ENCODE measurements around the gene USH1G.

Gene USH1G

DNA sequence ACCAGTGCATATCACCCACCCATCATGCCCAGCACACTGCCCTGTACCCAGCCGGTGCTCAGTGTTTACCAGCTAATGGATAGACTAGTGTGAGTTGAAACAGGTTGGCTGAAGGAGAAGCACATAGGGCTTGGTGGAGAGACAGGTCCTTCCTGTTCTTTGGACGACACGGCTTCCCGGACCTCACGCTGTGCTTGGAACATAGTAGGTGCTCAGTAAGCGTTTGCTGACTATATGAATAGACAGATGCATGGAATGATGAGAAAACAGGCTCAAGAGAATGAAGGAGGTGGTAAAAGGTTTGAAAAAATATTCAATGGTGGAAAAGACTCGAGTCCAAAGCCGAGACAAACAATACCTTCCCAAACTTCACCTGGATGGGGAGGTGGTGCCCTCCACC is 22.8 kb downstream of the USH1G start:
- DNase-seq: no peak

DNA sequence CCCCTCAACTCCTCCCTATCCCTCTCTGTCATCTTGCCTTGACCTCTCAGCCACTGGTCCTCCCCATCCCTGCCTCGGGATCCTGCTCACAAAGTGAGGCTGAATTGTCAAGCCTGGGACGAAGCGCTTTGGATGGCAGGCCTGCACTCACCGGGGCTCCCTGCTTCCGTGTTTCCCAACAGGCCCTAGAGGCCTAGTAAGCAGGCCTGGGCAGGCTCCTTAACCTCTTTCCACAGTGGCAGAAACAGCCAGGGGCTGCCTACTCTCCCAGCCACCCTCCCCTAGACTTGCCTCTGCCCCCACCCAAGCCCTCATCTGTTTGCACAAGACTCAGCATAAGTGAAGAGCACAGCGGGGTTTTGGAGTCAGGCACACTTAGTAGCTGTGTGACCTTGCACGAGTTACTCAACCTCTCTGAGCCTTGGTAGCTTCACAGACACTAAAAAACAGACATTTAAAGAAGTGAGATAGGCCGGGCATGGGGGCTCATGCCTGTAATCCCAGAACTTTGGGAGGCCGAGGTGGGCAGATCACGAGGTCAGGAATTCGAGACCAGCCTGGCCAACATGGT is 24.6 kb downstream of the USH1G start:
- DNase-seq: no peak

DNA sequence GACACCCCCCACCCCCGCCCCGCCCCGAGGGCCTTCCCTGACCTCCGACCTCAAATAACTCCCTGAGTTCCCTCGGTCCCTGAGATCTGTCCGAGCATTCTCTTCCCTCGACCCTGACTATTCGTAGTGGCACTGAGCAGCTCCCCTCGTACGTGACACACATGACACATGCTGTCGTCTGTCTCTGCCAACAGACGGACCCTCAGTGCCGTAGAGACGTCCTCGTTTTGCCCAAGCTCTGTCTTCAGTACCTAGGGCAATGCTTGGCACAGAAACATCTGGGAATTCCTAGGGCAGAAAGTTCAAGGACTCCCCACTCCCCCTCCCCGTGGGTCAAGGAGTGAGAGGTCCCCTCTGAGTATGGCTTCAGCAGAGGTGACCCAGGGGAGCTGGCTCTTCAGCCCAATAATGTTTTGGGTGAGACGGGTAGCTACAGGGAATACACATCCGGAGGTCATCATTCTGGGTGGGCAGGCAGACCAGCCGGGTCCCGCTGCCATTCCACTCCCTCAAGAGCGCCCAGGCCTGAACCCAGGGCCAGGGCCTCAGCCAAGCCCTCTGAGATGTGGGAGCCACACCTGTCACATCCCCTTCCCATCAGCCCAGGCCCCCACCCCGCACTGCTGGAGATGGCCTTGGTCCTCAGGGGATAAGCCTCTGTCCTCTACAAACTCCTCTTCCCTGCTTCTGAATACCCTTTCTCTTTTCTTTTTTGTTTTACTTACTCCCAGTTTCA is 29.0 kb downstream of the USH1G start:
- DNase-seq: no peak

DNA sequence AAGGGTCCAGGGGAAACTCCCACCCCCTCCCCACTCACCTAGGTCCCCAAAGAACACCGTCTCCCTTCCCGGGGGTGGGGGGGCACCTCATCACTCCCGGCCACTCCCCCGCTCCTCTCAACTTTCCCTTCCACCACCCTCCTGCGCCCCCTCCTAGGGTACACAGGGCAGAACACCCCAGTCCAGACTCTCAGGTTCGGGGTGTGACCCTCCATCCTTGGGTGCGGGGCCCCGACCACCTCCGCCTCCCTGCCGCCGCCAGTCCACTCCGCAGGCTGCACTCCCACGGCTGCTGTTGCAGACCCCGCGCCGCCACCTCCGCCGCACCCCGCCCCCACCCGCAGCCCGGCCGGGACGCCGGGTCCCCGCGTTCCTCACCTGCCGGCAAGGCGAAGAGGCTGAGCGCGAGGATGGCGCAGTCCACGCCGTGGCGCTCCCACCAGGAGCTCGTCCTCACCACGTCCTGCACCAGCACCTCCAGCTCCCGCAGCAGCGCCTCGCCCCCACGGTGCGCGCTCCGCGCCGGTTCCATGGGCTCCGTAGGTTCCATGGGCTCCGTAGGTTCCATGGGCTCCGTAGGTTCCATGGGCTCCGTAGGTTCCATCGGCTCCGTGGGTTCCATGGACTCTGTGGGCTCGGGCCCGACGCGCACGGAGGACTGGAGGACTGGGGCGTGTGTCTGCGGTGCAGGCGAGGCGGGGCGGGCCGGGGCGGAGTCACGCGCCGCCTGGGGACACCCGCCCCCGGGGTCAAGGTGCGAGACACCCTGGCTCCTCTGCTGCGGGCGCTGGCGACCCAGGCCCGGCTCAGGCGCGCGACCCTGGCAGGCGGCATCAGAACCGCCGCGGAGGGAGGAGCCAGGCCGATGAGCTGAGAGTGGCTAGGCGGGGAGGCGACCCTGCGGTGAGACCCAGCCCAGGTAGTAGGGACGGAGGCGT is 29.8 kb downstream of the USH1G start, which contains the start of gene FADS6:
TSS of gene FADS6 (minus strand) at position 660 of the 938 bp plus-strand sequence. CDS start at position 622, 38 bp downstream.
- DNase-seq: no peak

DNA sequence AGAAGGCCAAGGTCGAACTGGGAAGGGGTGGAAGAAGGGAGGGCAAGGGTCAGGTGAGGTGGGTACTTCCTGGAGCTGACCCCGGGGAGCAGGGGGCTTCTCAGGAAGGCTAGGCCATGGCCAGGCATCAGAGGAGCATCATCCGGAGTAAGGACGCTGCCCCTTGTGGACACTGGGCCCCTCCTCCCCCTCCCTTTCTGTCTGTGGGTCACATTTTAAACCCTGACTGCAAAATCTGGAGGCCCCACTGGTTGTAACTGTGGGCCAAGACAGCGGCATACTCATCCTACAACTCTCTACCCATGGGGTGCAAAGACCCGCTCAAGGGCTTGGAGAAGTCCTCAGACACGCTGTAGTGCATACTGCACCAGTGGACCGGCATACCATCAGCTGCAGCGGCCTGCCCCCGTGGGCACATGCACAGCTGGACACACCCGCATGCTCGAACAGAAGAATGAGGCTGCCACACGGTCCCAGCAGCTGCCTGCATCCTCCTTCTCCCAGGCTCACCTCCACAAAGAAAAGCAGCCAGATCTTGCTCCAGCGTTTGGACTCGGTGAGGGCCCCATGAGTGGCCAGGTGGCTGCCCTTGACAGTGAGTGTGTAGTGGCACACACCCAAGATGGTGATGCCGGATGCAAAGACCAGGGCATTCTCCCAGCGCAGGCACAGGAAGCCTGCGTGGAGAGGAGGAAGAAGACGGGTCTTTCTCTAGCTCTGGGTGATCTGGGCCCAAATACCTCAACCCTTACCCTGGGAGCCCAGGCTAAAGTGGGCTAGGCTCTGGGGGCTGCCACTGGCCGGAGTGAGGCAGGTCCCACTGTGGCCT is 30.8 kb downstream of the USH1G start:
- DNase-seq: no peak

DNA sequence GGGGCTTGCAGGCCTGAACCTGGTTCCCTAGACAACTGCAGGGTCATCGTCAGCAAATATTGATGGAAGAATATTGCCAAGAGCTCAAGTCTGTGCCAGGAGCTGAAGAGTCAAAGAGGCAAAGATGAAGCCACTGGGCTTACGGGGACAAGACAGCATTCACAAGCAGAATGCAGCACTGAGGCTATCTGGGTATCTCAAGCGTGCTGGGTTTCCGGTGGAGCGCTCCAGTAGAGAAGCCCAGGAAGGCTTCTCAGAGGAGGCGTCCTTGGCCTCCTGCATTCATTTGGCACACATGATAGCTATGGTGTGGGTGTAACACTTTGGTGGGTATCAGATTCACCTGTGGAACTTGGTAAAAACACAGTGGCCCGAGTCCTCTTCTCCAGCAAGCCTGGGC is 32.5 kb downstream of the USH1G start:
- DNase-seq: no peak

DNA sequence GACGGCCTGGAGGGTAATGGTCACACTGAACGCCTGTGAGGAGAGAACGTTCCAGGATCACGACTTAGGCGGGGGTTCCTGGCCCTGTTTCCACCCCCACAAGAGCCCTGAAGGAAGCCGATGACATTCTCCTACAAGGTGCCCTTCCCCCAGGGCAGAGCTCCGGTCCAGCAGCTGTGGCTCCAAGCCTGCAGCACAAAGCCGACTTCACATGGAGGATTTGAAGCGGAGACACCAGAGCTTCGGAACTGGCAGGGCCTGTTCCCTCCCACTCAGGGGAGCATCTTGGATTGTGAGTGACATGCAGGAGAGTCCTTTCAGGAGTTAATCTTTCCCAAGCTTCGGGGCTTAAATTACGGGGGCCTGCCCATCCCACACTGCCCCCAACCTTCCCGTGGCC is 34.6 kb downstream of the USH1G start:
- no peak for DNase-seq

DNA sequence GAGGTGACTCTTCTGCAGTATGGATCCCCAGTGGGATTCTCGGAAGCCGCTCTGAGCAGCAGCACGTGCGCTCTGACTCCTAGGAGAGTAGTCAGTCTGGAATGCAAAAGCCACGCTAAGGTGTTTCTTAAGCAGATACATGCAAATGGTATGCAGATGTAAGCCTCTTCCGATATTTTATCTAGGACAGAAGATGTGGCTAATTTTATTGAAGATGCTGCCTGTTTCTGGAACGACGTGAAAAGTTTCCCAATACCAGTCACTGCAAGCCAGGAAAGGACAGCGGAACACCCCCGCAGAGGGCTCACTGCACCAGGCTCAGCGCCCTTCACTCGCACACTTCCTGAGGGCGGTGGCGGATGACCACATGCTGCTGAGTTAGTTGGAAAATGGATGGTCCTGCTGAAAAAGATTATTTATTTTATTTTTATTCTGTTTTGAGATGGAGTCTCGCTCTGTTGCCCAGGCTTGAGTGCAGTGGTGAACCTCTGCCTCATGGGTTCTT is 39.8 kb downstream of the USH1G start:
- DNase-seq: no peak

DNA sequence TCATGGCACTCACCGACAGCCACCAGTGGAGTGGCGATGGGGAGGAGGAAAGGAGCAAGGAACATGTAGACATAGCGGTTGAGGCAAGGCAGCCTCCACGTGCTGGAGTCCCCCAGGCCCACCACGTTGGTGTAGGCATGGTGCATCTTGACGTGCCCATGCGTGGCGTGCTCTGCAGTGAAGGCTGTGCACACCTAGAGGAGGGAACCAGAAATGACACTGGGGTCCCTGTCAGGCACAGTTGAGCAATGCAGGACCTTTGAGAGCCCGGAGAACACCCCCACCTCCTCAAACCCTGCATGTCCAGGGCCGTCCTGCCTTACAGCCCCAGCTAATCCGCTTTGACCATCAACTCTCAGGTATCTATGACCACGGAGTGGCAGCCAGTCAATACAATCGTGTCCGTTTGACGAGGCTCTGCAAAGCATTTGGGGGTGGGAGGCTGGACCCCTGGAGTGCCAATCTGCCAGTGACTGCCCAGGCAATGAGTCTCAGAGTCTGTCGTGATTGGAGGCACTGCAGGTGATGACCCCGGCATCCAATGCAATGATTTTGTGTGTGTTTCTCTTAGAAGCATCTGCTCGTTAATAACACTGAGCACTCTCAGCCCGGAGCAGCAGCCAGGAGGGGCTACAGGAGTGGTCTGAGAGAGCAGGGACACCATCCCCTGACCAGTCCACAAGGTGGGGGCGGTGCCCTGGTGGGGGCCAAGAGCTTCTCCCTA is 40.4 kb downstream of the USH1G start:
- no peak for DNase-seq

DNA sequence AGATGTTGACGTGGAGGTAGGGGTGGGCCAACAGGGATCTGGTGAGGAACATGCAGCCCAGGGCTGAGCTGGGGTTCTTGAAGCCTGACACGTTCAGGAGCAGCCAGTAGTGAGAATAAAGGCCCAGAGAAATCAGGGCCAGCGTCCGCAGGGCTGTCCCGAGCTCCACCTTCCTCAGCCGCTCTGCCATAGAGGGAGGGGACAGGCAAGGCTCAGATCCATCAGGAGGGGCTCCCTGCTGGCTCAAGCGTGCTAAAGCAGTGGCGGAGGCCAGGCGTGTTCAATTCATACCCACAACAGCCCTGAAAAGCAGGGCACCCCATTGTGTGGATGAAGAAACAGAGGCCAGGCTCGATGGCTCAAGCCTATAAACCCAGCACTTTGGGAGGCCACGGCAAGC is 42.0 kb downstream of the USH1G start:
- DNase-seq: no peak

DNA sequence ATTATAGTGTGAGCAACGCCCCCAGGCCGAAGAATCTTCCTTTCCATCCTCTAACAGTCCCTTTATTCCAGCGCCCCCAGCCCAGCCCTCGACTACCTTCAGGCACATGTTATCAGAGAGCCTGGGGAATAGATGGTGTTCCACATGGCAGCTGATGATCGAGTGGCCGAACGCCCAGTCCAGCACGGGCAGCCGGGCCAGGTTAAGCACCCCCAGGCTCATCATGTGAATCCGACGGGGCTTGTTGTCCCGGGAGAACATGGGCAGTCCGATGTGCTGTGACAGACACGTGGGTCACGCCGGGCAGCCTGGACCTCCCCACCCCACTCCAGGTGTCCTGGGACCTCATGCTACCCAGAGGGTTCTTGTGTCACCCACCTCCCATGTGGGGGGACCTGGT is 43.7 kb downstream of the USH1G start:
- no peak for DNase-seq

DNA sequence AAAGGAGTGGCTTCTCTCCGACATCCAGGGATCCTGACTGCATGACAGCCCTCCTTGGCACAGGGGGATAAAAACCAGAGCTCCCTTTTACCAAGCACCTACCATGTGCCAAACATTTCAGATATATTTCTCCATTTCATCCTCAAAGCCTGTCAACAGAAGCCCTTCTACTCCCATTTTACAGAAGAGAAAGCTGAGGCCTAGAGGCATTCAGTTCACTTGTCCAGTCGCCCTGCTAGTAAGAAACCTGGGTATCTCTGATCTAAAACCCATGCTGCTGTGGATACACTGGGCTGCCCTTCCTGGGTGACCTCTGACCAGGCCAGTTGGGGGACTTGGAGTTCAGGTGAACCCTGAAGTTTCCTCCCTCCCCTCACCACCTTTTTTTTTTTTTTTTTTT is 44.4 kb downstream of the USH1G start:
- DNase-seq: no peak

DNA sequence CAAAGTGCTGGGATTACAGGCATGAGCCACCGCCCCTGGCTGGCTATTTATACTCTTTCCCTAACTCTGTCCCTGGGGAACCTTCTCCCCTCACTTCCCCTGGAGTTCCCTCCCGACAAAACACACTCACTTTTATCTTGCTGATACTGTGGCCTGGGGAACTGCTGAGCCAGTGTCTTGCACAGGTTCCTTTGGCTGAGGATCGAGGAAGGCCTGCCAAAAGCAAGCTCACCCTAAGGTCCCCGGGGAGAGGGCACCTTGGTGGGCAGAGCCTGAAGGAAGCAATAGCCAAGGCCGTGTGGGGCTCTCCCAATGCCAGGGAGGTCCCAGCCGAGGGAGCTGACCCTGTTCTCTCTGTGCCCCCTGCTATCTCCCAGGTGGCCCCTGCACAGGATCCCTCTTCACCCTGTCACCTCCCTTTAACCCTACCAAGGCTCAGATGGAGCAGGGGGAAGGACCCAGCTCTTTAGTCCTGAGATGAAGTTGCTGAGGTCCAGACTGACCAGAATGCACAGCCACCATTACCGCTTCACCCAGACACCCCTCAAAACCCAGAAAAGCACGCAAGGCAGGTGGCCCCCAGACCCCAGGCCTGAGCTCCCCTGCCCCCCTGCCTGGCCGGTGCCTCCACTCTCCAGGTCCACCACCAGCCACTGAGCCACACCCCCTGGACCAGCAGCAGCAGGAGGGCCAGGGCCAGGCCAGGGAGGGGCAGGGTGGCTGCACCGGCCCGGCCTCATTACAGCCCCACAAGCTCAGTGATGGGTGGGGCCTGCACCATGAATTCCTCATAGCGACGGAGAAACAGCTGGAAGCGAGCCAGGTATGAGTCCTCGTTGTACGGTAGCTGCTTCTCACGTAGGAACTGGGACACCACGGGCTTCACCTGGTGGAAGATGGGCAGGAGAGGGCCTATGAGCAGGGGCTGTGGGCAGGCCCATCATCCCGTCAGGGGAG is 45.2 kb downstream of the USH1G start:
- DNase-seq: no peak

DNA sequence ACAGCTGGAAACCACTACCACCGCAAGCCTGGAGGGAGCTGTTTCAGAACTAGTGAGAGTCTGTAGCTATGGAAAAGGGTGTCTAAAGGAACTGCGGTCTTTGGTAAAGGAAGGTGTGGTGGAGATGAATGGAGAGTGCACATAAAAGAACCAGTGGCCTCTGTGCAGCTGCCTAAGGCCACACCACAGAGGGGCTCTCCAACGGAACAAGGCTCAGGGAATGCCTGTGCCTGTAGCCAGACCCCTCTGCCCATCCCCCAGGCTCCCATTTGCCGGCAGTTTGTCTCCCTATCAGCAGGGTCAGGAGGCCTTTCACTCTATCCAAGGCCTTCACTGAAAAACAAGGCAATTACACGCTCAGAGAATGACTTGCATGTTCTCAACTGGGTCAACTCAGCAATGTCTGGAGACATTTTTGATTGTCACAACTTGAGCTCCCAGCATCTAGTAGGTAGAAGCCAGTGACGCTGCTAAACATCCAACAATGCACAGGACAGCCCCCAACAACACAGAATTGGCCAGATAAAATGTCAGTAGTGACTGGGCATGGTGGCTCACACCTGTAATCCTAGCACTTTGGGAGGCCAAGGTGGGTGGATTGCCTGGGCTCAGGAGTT is 47.0 kb downstream of the USH1G start:
- DNase-seq: no peak

DNA sequence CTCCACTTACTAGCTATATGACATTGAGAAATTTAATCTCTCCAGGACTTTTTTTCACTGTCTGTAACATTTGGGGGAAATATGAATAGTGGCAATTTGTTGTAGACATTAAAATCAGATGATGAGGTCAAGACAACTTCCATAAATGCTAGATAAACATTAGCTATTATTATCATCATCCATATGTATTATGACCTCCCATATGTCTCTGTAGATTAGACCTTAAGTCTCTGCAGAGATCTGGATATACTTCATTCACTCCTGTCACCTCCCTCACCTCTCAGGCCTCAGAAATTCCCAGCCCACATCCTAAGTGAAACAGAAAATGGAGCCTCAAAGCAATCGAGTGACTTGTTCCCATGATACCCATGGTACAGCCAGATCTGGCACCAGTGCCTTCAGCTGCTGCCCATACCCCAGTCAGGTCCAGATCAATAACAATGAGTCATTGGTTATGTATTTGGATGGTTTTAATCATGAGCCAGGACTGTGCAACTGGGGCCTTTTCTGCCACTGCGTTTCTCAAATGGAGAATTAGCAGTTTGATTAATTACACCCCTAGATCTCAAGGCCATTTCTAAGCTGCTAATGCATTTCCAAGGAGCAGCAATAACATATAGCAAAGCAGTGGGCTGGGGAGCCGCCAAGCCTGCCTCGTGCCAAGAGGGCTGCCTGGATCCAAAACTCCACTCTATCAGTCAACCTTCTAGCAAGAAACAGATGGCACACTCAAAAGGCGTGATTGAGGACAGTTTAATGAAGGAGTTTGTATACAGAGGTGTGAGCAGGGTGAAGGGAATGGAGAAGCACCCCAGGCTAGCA is 47.7 kb downstream of the USH1G start:
- DNase-seq: peak; percentile 74

DNA sequence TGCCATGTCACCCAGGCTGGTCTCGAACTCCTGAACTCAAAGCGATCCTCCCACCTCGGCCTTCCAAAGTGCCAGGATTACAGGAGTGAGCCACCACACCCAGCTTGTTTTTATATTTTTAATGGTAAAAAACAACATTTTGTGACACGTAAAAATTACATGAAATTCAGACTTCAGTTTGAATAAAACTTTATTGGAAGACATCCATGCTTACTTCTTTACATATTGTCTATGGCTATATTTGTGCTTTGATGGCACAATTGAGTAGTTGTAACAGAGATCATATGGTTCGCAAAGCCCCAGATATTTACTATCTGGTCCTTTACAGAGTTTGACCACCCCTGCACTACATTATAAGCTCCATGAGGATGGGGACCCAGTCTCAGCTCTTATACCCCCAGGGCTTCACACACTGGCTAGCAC is 48.4 kb downstream of the USH1G start:
- no peak for DNase-seq

DNA sequence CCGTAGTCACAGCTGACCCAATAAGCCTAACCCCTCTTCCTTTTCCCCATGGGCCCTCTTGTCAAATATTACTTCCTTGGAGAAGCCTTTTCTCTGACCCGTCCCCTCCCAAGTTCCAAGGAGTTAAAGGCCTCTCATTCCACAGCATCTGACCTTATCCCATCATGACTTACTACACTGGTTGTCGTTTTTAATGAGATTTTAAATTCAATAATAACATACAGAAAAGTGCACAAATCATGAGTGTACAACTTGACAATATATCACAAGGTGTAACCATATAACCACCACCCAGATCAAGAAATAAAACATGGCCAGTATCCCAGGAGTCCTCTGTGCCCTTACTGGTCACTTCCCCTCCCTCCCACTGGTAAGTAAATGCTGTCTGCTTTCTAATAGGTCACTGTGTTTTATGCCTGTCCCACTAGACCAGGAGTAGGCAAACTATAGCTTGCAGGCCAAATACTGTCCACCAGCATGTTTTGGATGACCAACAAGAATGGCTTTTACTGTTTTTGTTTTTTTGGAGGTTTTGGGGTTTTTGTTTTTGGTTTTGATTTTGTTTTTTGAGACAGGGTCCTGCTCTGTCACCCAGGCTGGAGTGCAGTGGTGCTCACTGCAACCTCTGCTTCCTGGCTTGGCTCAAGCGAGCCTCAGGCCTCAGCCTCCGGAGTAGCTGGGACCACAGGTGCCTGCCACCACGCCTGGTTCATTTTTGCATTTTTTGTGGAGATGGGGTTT is 49.0 kb downstream of the USH1G start:
- DNase-seq: no peak

All from DMS 273 treated with DMSO at 0.1 percent for 48 hours (cell line).